ENCODE results near the gene RSPO1. TPM values are rescaled to one million over a fixed set of nuclear protein-coding genes. Genes with fewer than 3 reads are reported as not detected.
A peak's percentile ranks its signal among the peaks of the same experiment; 100 is the strongest.

The RSPO1 gene
- total RNA-seq, 2 donors from 2014 or later, result not detected

- Histone ChIP-seq H3K9ac (ENCODE audit: extremely low read depth, low read length, poor library complexity, severe bottlenecking) (no peak overlapping the region), H3K4me1 (ENCODE audit: control insufficient read depth, insufficient read depth, low read length) (no peaks in the 10 kb centered on the region), H3K36me3 (ENCODE audit: control insufficient read depth, insufficient read depth, low read length) (no peaks in the 10 kb centered on the region), H3K9me3 (ENCODE audit: control insufficient read depth, low read length) (no peaks in the 10 kb centered on the region), H3K4me3 (ENCODE audit: low read length) (no peak overlapping the region), H3K27me3 (ENCODE audit: control insufficient read depth, insufficient read depth, low read length, poor library complexity, severe bottlenecking) (peaks cover 100% of the 10 kb centered on the region), H3K27ac (ENCODE audit: low read depth, low read length) (no peak overlapping the region)
- Mint-ChIP-seq H3K27me3 (ENCODE audit: insufficient read depth) (peaks cover 97% of the 10 kb centered on the region), H3K4me3 (no peak overlapping the region), H3K27ac (no peak overlapping the region), H3K36me3 (ENCODE audit: low read depth) (no peaks in the 10 kb centered on the region), H3K4me1 (no peaks in the 10 kb centered on the region), H3K9me3 (no peaks in the 10 kb centered on the region)
- no peak for TF ChIP-seq CTCF (conservative IDR thresholded peaks at IDR 0.05)
- no peak for DNase-seq
These were observed 5.7 kb downstream of the RSPO1 start for GRCh38 chr1:37629008-37629407.

GRCh38 chr1:37628026-37628556, 6.6 kb downstream of the RSPO1 start:
- no peaks in the 10 kb centered on the region for H3K4me1 Mint-ChIP-seq
- H3K9me3 Mint-ChIP-seq, result no peaks in the 10 kb centered on the region
- no peak overlapping the region for H3K4me3 Mint-ChIP-seq
- Histone ChIP-seq H3K36me3 (ENCODE audit: control insufficient read depth, insufficient read depth, low read length) (no peaks in the 10 kb centered on the region), H3K4me1 (ENCODE audit: control insufficient read depth, insufficient read depth, low read length) (no peaks in the 10 kb centered on the region), H3K4me3 (ENCODE audit: low read length) (no peak overlapping the region), H3K27me3 (ENCODE audit: control insufficient read depth, insufficient read depth, low read length, poor library complexity, severe bottlenecking) (peaks cover 100% of the 10 kb centered on the region), H3K27ac (ENCODE audit: low read depth, low read length) (no peak overlapping the region), H3K9me3 (ENCODE audit: control insufficient read depth, low read length) (no peaks in the 10 kb centered on the region), H3K9ac (ENCODE audit: extremely low read depth, low read length, poor library complexity, severe bottlenecking) (no peak overlapping the region)
- TF ChIP-seq CTCF (conservative IDR thresholded peaks at IDR 0.05), result no peak
- peaks cover 92% of the 10 kb centered on the region for H3K27me3 Mint-ChIP-seq (ENCODE audit: insufficient read depth)
- WGBS, 2 experiments (ENCODE audit: insufficient coverage in 1 of 2, insufficient read length in 1 of 2), result 84% methylated on average over 5 to 8 of the region's 8 CpGs
- DNase-seq, result no peak
- H3K36me3 Mint-ChIP-seq (ENCODE audit: low read depth), result no peaks in the 10 kb centered on the region
- no peak overlapping the region for H3K27ac Mint-ChIP-seq

GRCh38 chr1:37622131-37622530, 12.6 kb downstream of the RSPO1 start:
- Histone ChIP-seq H3K27ac (ENCODE audit: low read depth, low read length) (no peak overlapping the region), H3K36me3 (ENCODE audit: control insufficient read depth, insufficient read depth, low read length) (no peaks in the 10 kb centered on the region), H3K9me3 (ENCODE audit: control insufficient read depth, low read length) (no peaks in the 10 kb centered on the region), H3K4me3 (ENCODE audit: low read length) (no peak overlapping the region), H3K4me1 (ENCODE audit: control insufficient read depth, insufficient read depth, low read length) (no peaks in the 10 kb centered on the region), H3K9ac (ENCODE audit: extremely low read depth, low read length, poor library complexity, severe bottlenecking) (no peak overlapping the region), H3K27me3 (ENCODE audit: control insufficient read depth, insufficient read depth, low read length, poor library complexity, severe bottlenecking) (peaks cover 95% of the 10 kb centered on the region)
- H3K27me3 Mint-ChIP-seq (ENCODE audit: insufficient read depth), result peaks cover 59% of the 10 kb centered on the region
- H3K4me3 Mint-ChIP-seq, result no peak overlapping the region
- no peaks in the 10 kb centered on the region for H3K9me3 Mint-ChIP-seq
- H3K36me3 Mint-ChIP-seq (ENCODE audit: low read depth), result no peaks in the 10 kb centered on the region
- DNase-seq, result peak; percentile 80
- peak; percentile 52 for TF ChIP-seq CTCF (conservative IDR thresholded peaks at IDR 0.05)
- WGBS, 2 experiments (ENCODE audit: insufficient coverage in 1 of 2, insufficient read length in 1 of 2), result 49 to 50% methylated on average over 5 to 6 of the region's 6 CpGs
- H3K27ac Mint-ChIP-seq, result no peak overlapping the region
- H3K4me1 Mint-ChIP-seq, result no peaks in the 10 kb centered on the region

Data from endodermal cell (in vitro differentiated cells).